Esophagus mucosa (tissue), 1 donor: Measurements from ENCODE around the gene RFC1. TPM values are rescaled to one million over a fixed set of nuclear protein-coding genes. Genes with fewer than 3 reads are reported as not detected.
"Not testable (repeated sequence)": the region's sequence is repeated elsewhere in the genome, so short reads cannot be mapped to it uniquely, and the experiment has no call there.

ENCODE experiments used
- ATAC-seq: fragments of 200-7000 bp; cut with Tn5 transposase; one replicate; pipeline ENCODE4 v1.9.1; 2020
- total RNA-seq: library from RNA; stranded (reverse); gene quantifications from one replicate; pipeline ENCODE4 v1.2.4, GENCODE V29; 2023
- donor health status: DM: yes; HTN: yes; CAD: no.

RFC1 gene
- total RNA-seq, 1 donor from 2014 or later: 30.5 TPM

- not testable (repeated sequence) for ATAC-seq
Observed at GRCh38 chr4:39353149-39353477, 13.0 kb downstream of the RFC1 start.

- no peak for ATAC-seq
Observed at GRCh38 chr4:39349326-39349725, 16.8 kb downstream of the RFC1 start.

GRCh38 chr4:39348371-39349315, 17.5 kb downstream of the RFC1 start:
- ATAC-seq: no peak

- ATAC-seq: no peak
Observed at GRCh38 chr4:39346856-39347519, 19.2 kb downstream of the RFC1 start.

GRCh38 chr4:39342731-39343130, 23.4 kb downstream of the RFC1 start:
- ATAC-seq: no peak

- ATAC-seq: no peak
Observed at GRCh38 chr4:39341075-39341725, 25.0 kb downstream of the RFC1 start.

- ATAC-seq: no peak
Observed at GRCh38 chr4:39339968-39340367, 26.2 kb downstream of the RFC1 start.

- no peak for ATAC-seq
Observed at GRCh38 chr4:39337841-39338240, 28.3 kb downstream of the RFC1 start.

GRCh38 chr4:39335566-39335965, 30.6 kb downstream of the RFC1 start:
- no peak for ATAC-seq

- ATAC-seq: no peak
Observed at GRCh38 chr4:39331191-39331590, 35.0 kb downstream of the RFC1 start.

- no peak for ATAC-seq
Observed at GRCh38 chr4:39330353-39330752, 35.8 kb downstream of the RFC1 start.

- no peak for ATAC-seq
Observed at GRCh38 chr4:39326468-39326977, 39.6 kb downstream of the RFC1 start.

- ATAC-seq: no peak
Observed at GRCh38 chr4:39324897-39325613, 41.1 kb downstream of the RFC1 start.

- ATAC-seq: no peak
Observed at GRCh38 chr4:39324446-39324845, 41.7 kb downstream of the RFC1 start.

GRCh38 chr4:39323821-39324220, 42.3 kb downstream of the RFC1 start:
- no peak for ATAC-seq

GRCh38 chr4:39320381-39321115, 45.6 kb downstream of the RFC1 start:
- ATAC-seq: no peak

GRCh38 chr4:39319676-39320075, 46.5 kb downstream of the RFC1 start:
- peak; percentile 55 for ATAC-seq

GRCh38 chr4:39312816-39313215, 53.3 kb downstream of the RFC1 start:
- ATAC-seq: no peak

- no peak for ATAC-seq
Observed at GRCh38 chr4:39308611-39309010, 57.6 kb downstream of the RFC1 start.

GRCh38 chr4:39305912-39306677, 60.1 kb downstream of the RFC1 start:
- ATAC-seq: peak; percentile 95

GRCh38 chr4:39304651-39305050, 61.5 kb downstream of the RFC1 start:
- ATAC-seq: no peak
